Esophagus squamous epithelium (tissue), 5 donors: ENCODE data around the gene ROPN1. TPM values are rescaled to one million over a fixed set of nuclear protein-coding genes. Genes with fewer than 3 reads are reported as not detected.

Experiments used
- DNase-seq: peaks from one replicate; lab custom pipeline; 2025; lab: John Stamatoyannopoulos, UW
- H3K27ac ChIP-seq, 4 donors: fragments of 200-600 bp; sonication (generic); one replicate each; pipeline ENCODE4 v1.5.1; 2016 to 2019; ENCODE audit warnings: mild to moderate bottlenecking in 1 of 4
- H3K27me3 ChIP-seq, 4 donors: fragments of 200-600 bp; sonication (generic); 1 replicate in 3 of 4; 2 replicates in 1 of 4; pipeline versions ENCODE4 v1.5.1 to v1.6.0; 2017 to 2021; ENCODE audit warnings: antibody characterized with exemption in 1 of 4
- H3K36me3 ChIP-seq, 3 donors: fragments of 200-600 bp; sonication (generic); one replicate each; pipeline ENCODE4 v1.5.1; 2016 to 2019
- H3K4me1 ChIP-seq, 3 donors: fragments of 200-600 bp; sonication (generic); one replicate each; pipeline ENCODE4 v1.5.1; 2017 to 2019
- H3K4me3 ChIP-seq, 4 donors: fragments of 200-600 bp; sonication (generic); 1 replicate in 3 of 4; 2 replicates in 1 of 4; pipeline ENCODE4 v1.5.1; 2016 to 2019; ENCODE audit warnings: mild to moderate bottlenecking in 2 of 4, moderate library complexity in 1 of 4
- H3K9me3 ChIP-seq, 3 donors: fragments of 200-600 bp; sonication (generic); one replicate each; pipeline ENCODE4 v1.5.1; 2016 to 2019
- POLR2A ChIP-seq, 4 donors: fragments of 450-650 bp; IDR thresholded peaks; one replicate each; pipeline ENCODE4 v1.6.1; 2017; ENCODE audit warnings: antibody characterized with exemption in 4 of 4, mild to moderate bottlenecking in 4 of 4, moderate library complexity in 3 of 4
- WGBS, 2 donors: methylation state at CpG; one replicate each; pipeline ENCODE4 v1.1.5; 2018; 5-methylcytosine and 5-hydroxymethylcytosine counted together
- intact Hi-C: fragments of 100-400 bp; cut with DNase I; formaldehyde crosslinking; loops from one replicate; pipeline ENCODE4 v1.15.0; 2022
- total RNA-seq, 4 donors: library from RNA; depleted of rRNA; stranded (reverse); fragments of >200 nt; gene quantifications; one replicate each; pipeline ENCODE4 v1.1.0, GENCODE V29; 2016
- TF ChIP-seq, protein P1 (sequence below), 6 experiments: fragments of 450-650 bp in 4 of 6; fragments of 200-600 bp in 2 of 6; sonication (generic) in 2 of 6; IDR thresholded peaks; one replicate each; pipeline ENCODE4 v1.5.1; 2016 to 2019; ENCODE audit warnings: antibody characterized with exemption in 6 of 6, mild to moderate bottlenecking in 4 of 6, moderate library complexity in 4 of 6
- donor health status: DM: yes; HTN: yes; CAD: no.

ROPN1 gene
- total RNA-seq, 4 donors from 2014 or later, result 0.38 TPM; not detected in 3

DNA sequence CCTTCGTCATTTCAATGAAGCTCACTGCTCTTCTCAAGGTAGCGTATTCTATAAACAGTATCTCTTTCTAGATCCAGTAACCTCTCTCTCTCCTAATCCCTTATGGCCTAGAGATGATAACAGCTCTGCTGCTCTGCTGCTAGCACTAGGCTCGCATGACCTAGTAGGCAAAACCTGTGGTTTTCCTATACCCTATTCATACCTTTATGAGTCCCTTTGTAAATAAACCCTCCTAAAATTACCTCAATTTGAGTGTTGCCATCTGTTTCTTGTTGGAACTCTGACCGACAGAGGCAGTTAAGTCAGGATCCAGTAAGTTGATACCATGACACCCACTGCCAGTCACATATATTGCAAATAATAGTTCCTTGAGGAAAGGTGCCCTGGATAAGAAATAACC is 38.2 kb downstream of the ROPN1 start:
- DNase-seq, result no peak
- H3K9me3 ChIP-seq, result no peaks in the 10 kb centered on the region
- H3K27ac ChIP-seq, result no peak overlapping the region
- H3K4me1 ChIP-seq, result no peaks in the 10 kb centered on the region
- intact Hi-C loops, result no loop called here
- no peaks in the 10 kb centered on the region for H3K27me3 ChIP-seq
- whole genome bisulfite sequencing, 2 donors, result 83 to 93% methylated on average over 4 of the region's 4 CpGs
- TF ChIP-seq POLR2A (IDR thresholded peaks at IDR 0.05), result no peak
- TF ChIP-seq, protein P1, sequence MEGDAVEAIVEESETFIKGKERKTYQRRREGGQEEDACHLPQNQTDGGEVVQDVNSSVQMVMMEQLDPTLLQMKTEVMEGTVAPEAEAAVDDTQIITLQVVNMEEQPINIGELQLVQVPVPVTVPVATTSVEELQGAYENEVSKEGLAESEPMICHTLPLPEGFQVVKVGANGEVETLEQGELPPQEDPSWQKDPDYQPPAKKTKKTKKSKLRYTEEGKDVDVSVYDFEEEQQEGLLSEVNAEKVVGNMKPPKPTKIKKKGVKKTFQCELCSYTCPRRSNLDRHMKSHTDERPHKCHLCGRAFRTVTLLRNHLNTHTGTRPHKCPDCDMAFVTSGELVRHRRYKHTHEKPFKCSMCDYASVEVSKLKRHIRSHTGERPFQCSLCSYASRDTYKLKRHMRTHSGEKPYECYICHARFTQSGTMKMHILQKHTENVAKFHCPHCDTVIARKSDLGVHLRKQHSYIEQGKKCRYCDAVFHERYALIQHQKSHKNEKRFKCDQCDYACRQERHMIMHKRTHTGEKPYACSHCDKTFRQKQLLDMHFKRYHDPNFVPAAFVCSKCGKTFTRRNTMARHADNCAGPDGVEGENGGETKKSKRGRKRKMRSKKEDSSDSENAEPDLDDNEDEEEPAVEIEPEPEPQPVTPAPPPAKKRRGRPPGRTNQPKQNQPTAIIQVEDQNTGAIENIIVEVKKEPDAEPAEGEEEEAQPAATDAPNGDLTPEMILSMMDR (IDR thresholded peaks at IDR 0.05), result no peak
- peaks cover 0 to 44% (median 0%) of the 10 kb centered on the region in 3 donors for H3K36me3 ChIP-seq
- H3K4me3 ChIP-seq, result no peak overlapping the region

DNA sequence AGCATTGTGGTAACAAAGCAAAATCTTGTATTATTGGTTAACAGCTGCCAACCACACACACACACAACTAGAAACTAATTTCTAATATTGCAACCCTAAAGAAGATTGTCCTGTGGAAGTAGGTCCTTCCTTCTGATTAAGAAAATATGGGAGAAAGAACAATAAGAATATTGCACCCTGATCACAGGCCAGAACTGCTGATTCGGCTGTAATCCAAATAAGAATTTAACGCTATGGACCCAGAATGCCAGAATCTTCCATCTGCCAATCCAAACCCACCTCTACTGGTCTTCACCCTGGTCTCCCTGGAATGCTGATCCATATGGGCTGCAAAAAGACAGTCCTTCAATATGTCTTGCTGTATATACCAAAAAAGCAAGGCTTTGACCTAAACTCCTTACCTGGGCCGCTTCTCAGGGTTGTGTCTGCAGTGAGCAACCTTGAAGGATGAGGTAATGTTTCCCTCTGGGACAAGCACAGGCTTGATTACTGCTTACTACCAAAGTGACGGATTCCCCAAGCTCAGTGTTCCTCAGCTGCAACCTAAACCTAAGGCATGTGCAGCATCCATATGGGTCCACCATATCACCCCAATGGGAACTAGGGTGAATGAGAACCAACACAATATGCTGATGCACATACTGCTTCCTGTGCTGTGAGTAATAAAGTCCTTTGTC is 38.9 kb downstream of the ROPN1 start:
- H3K27ac ChIP-seq, result no peak overlapping the region
- WGBS, 2 donors, result 82 to 94% methylated on average over 4 of the region's 4 CpGs
- H3K27me3 ChIP-seq, result no peaks in the 10 kb centered on the region
- no peaks in the 10 kb centered on the region for H3K9me3 ChIP-seq
- H3K36me3 ChIP-seq, result peaks cover 0 to 52% (median 0%) of the 10 kb centered on the region in 3 donors
- no peak overlapping the region for H3K4me3 ChIP-seq
- TF ChIP-seq, protein P1 (IDR thresholded peaks at IDR 0.05), result no peak
- no peak for TF ChIP-seq POLR2A (IDR thresholded peaks at IDR 0.05)
- intact Hi-C loops, result no loop called here
- DNase-seq, result no peak
- no peaks in the 10 kb centered on the region for H3K4me1 ChIP-seq

DNA sequence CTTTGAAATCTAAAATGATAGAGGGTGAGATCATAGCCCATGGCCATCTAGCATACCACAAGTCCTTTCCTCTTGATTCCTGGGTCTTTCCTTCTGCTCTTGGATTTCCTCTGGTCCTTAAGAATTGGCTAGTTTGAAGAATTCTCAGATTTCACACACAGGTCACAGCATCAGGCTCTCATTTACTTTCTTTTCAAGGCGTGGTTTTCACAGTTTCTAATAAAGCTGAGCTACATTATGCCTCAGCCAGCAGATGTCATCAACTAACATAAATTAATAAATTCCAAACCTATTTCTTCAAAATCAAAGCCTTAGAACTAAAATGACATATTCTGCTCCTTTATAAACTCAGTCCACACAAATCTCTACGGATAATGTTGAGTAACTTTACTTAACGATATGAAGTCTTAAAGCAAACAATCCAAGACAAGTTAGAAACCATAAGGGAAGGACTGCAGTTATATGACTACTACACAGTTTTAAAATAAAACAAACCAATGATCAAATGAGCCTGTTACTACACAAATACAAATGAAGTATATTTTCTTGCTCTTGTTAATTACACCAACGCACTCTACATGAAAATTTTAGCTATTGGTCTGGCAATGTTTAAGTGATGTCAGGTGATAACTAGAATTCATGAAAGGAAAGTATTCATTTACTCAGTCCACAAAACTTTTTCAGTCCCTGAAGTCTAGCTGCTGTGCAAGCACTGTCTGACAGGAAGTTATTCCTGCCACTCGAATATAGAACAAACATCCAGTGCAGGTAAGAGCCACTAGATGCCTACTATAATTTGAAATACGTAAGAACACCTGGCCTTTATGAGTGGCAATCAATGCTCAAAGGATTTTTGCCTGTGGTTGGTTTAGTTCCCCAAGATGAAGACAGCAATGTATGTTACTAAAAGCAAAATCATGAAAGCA is 40.1 kb downstream of the ROPN1 start:
- Histone ChIP-seq H3K4me1 (no peaks in the 10 kb centered on the region), H3K36me3 (peaks cover 0 to 64% (median 2%) of the 10 kb centered on the region in 3 donors), H3K27ac (no peak overlapping the region), H3K27me3 (no peaks in the 10 kb centered on the region), H3K4me3 (no peak overlapping the region), H3K9me3 (no peaks in the 10 kb centered on the region)
- no peak for TF ChIP-seq POLR2A (IDR thresholded peaks at IDR 0.05)
- TF ChIP-seq, protein P1 (IDR thresholded peaks at IDR 0.05), result no peak
- no peak for DNase-seq
- intact Hi-C loops, result no loop called here
- whole genome bisulfite sequencing, 2 donors, result 77 to 85% methylated on average over 6 of the region's 6 CpGs

DNA sequence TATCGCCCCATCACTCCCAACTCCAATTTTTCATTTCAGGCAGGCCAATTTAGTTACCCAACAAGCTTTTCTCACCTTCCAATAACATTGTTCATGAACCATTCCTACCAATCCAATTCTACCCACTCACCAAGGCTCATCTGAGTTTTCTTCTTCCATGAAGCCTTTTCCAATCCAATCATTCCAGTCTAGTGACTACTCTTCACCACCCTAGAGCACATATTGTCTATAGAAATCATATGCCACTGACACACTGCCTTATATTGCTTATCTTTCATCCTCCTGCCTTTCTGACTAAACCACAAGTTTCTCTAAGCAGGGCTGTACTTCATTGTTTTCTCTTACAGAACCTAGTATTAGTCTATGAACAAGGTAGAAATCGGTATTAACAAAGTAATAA is 42.3 kb downstream of the ROPN1 start:
- Histone ChIP-seq H3K27me3 (no peaks in the 10 kb centered on the region), H3K4me3 (no peak overlapping the region), H3K36me3 (peaks cover 0 to 66% (median 5%) of the 10 kb centered on the region in 3 donors), H3K27ac (no peak overlapping the region), H3K4me1 (no peaks in the 10 kb centered on the region), H3K9me3 (no peaks in the 10 kb centered on the region)
- DNase-seq, result no peak
- TF ChIP-seq POLR2A (IDR thresholded peaks at IDR 0.05), result no peak
- TF ChIP-seq, protein P1 (IDR thresholded peaks at IDR 0.05), result no peak
- intact Hi-C loops, result no loop called here
- WGBS, 2 donors, result 94 to 98% methylated on average over 2 of the region's 2 CpGs

DNA sequence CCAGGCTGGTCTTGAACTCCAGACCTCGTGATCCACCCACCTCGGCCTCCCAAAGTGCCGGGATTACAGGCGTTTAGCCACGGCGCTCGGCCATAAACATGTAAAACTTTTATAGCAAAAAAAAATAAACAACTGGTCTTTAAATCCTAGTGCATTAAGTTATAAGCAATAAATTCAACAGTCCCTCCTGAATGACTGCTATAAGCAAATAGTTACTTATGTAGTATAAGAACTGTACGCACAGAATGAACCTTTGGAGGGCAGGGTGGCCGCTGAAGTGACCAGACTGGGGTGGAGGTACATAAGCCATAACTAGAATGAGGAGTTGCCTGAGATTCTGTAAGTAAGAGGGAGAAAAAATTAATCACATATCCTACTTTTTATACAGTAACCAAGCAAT is 43.5 kb downstream of the ROPN1 start:
- Histone ChIP-seq H3K36me3 (peaks cover 0 to 71% (median 5%) of the 10 kb centered on the region in 3 donors), H3K4me1 (no peaks in the 10 kb centered on the region), H3K27me3 (no peaks in the 10 kb centered on the region), H3K9me3 (no peaks in the 10 kb centered on the region), H3K4me3 (no peak overlapping the region), H3K27ac (no peak overlapping the region)
- intact Hi-C loops, result no loop called here
- DNase-seq, result no peak
- no peak for TF ChIP-seq POLR2A (IDR thresholded peaks at IDR 0.05)
- TF ChIP-seq, protein P1 (IDR thresholded peaks at IDR 0.05), result no peak
- WGBS, 2 donors, result 97 to 99% methylated on average over 9 of the region's 9 CpGs
